Keratinocyte (primary cell): ENCODE results near the gene FSTL5. TPM values are rescaled to one million over a fixed set of nuclear protein-coding genes. Genes with fewer than 3 reads are reported as not detected.
"Not testable (repeated sequence)": the region's sequence is repeated elsewhere in the genome, so short reads cannot be mapped to it uniquely, and the experiment has no call there.

Experiments used
- DNase-seq: peaks from one replicate; pipeline ENCODE4 v3.0.0-alpha.2; 2011; ENCODE audit warnings: low read depth, missing footprints, low spot score
- FAIRE-seq: peaks from 2 replicates; lab custom pipeline; 2011; peaks lifted over from hg19 to GRCh38; lab: Jason Lieb, UNC
- H2AFZ ChIP-seq: 2 replicates; pipeline ENCODE4 v1.6.0; 2012; ENCODE audit warnings: low read length, control low read depth, inconsistent platforms; ENCODE audit not compliant: control insufficient read depth
- H3K27ac ChIP-seq: 2 replicates; pipeline ENCODE4 v1.5.1; 2011; ENCODE audit warnings: low read length; ENCODE audit not compliant: control insufficient read depth, insufficient read depth
- H3K27me3 ChIP-seq: 3 replicates; pipeline ENCODE4 v1.6.0; 2011; ENCODE audit warnings: low read length; ENCODE audit not compliant: control insufficient read depth, insufficient read depth; ENCODE audit errors: extremely low read depth
- H3K36me3 ChIP-seq, 2 experiments: 2 replicates in 1 of 2; 3 replicates in 1 of 2; pipeline ENCODE4 v1.5.1; 2011; ENCODE audit warnings: low read length in 2 of 2, mild to moderate bottlenecking in 1 of 2; ENCODE audit not compliant: control insufficient read depth in 2 of 2, insufficient read depth in 2 of 2; ENCODE audit errors: extremely low read depth in 1 of 2
- H3K4me1 ChIP-seq: 3 replicates; pipeline ENCODE4 v1.5.1; 2011; ENCODE audit warnings: low read length; ENCODE audit not compliant: control insufficient read depth, insufficient read depth; ENCODE audit errors: extremely low read depth
- H3K4me2 ChIP-seq: 3 replicates; pipeline ENCODE4 v1.6.0; 2011; ENCODE audit warnings: low read depth, low read length; ENCODE audit not compliant: control insufficient read depth, insufficient read depth; ENCODE audit errors: extremely low read depth
- H3K4me3 ChIP-seq, 3 experiments: fragments of 200-600 bp in 1 of 3; sonication (generic) in 1 of 3; 2 replicates in 2 of 3; 3 replicates in 1 of 3; pipeline ENCODE4 v1.5.1; 2011 to 2016; ENCODE audit warnings: low read length in 3 of 3, mild to moderate bottlenecking in 3 of 3, control low read depth in 2 of 3, inconsistent platforms in 1 of 3, low read depth in 1 of 3, mixed read lengths in 1 of 3, mixed run types in 1 of 3, moderate library complexity in 1 of 3; ENCODE audit not compliant: control insufficient read depth in 2 of 3, insufficient read depth in 2 of 3; ENCODE audit errors: extremely low read depth in 1 of 3
- H3K79me2 ChIP-seq: 2 replicates; pipeline ENCODE4 v1.6.0; 2012; ENCODE audit warnings: low read length; ENCODE audit not compliant: control insufficient read depth, insufficient read depth
- H3K9ac ChIP-seq: 3 replicates; pipeline ENCODE4 v1.6.0; 2011; ENCODE audit warnings: low read length; ENCODE audit not compliant: control insufficient read depth, insufficient read depth; ENCODE audit errors: extremely low read depth
- H3K9me1 ChIP-seq: 3 replicates; pipeline ENCODE4 v1.6.0; 2011; ENCODE audit warnings: low read length; ENCODE audit not compliant: control insufficient read depth, insufficient read depth; ENCODE audit errors: extremely low read depth
- H3K9me3 ChIP-seq: 2 replicates; pipeline ENCODE4 v1.5.1; 2012; ENCODE audit warnings: low read depth, low read length; ENCODE audit not compliant: control insufficient read depth
- H4K20me1 ChIP-seq: 3 replicates; pipeline ENCODE4 v1.6.0; 2011; ENCODE audit warnings: low read length; ENCODE audit not compliant: control insufficient read depth, insufficient read depth; ENCODE audit errors: extremely low read depth
- CTCF ChIP-seq, 3 experiments: IDR thresholded peaks in 1 of 3; conservative IDR thresholded peaks in 1 of 3; optimal IDR thresholded peaks in 1 of 3; 2 replicates in 2 of 3; 3 replicates in 1 of 3; pipeline versions ENCODE3 to v1.5.1; 2011; ENCODE audit warnings: low read length in 3 of 3, mild to moderate bottlenecking in 3 of 3, moderate library complexity in 2 of 3, control low read depth in 1 of 3, inconsistent platforms in 1 of 3; ENCODE audit not compliant: insufficient read depth in 2 of 3; ENCODE audit errors: extremely low read depth in 1 of 3
- EZH2 ChIP-seq: IDR thresholded peaks from one replicate; pipeline ENCODE4 v1.6.1; 2012; ENCODE audit warnings: inconsistent platforms, mild to moderate bottlenecking, low read length, moderate library complexity
- dilution Hi-C: fragments of 300-500 bp; cut with MboI; formaldehyde crosslinking; loops from one replicate; pipeline ENCODE4 v1.7.0; 2020; ENCODE audit warnings: low sequenced_read_pairs; ENCODE audit not compliant: extremely low pct_ligation_motif_present
- polyA minus RNA-seq, 3 experiments: library from RNA; depleted of rRNA, polyadenylated mRNA; stranded (reverse); fragments of >200 nt; gene quantifications; 1 replicate in 1 of 3; 2 replicates in 1 of 3; 3 replicates in 1 of 3; pipeline ENCODE4 v1.2.3, GENCODE V29; 2011
- polyA plus RNA-seq, 5 experiments: library from polyadenylated mRNA; depleted of rRNA in 3 of 5; stranded (reverse) in 3 of 5; stranded (forward) in 1 of 5; unstranded in 1 of 5; fragments of >200 nt; gene quantifications; 1 replicate in 1 of 5; 2 replicates in 3 of 5; 3 replicates in 1 of 5; pipeline versions ENCODE4 v1.2.1 to v1.2.3, GENCODE V29; 2011 to 2012; ENCODE audit warnings: missing spikeins in 2 of 5, low read depth in 1 of 5, low replicate concordance in 1 of 5

FSTL5 gene
- polyA plus RNA-seq = not detected in 3 replicates
- not detected for polyA plus RNA-seq (2011; ENCODE audit: low read depth)
- not detected in 2 replicates for polyA plus RNA-seq (2011; cell fraction: cytosol; rRNA removed)
- polyA plus RNA-seq (2011; cell fraction: nucleus; rRNA removed) = not detected in 2 replicates
- not detected in 2 replicates for polyA plus RNA-seq (2012; ENCODE audit: low replicate concordance)
- polyA minus RNA-seq = not detected in 3 replicates
- polyA minus RNA-seq (2011; cell fraction: cytosol; rRNA and poly(A)+ RNA removed) = not detected
- polyA minus RNA-seq (2011; cell fraction: nucleus; rRNA and poly(A)+ RNA removed) = not detected in 2 replicates

GRCh38 chr4:162163892-162164759 is at the start of gene FSTL5:
TSS of gene FSTL5 (minus strand) at chr4:162164000. CDS start at chr4:162111396, 52,604 bp downstream.
- Histone ChIP-seq H4K20me1 (no peaks in the 10 kb centered on the region), H3K27ac (no peak within 1 kb of the TSS), H3K9me3 (no peaks in the 10 kb centered on the region), H3K79me2 (no peaks in the 10 kb centered on the region), H3K9ac (no peak within 1 kb of the TSS), H3K36me3 (no peaks in the 10 kb centered on the region), H3K27me3 (peaks cover 3% of the 10 kb centered on the region), H3K4me3 (peak within 1 kb of the TSS; percentile 2 to 30 (median 7)), H3K9me1 (no peaks in the 10 kb centered on the region), H3K4me2 (peak within 1 kb of the TSS; percentile 37), H3K4me1 (no peaks in the 10 kb centered on the region), H2AFZ (no peak within 1 kb of the TSS)
- FAIRE-seq (no peak), DNase-seq (no peak)
- dilution Hi-C loops = no loop called here
- TF ChIP-seq EZH2 (no peak), CTCF (optimal IDR thresholded peaks at IDR 0.05 in 1 of 3, IDR thresholded peaks at IDR 0.05 in 1 of 3, conservative IDR thresholded peaks at IDR 0.05 in 1 of 3; ENCODE audit: extremely low read depth in 1 of 3, insufficient read depth in 2 of 3, low read length in 3 of 3) (no peak)

GRCh38 chr4:162209706-162210105 is 45.9 kb upstream of the FSTL5 start:
- DNase-seq (no peak), FAIRE-seq (no peak)
- H3K4me1 ChIP-seq = no peaks in the 10 kb centered on the region
- H4K20me1 ChIP-seq = no peaks in the 10 kb centered on the region
- no peak overlapping the region for H3K4me3 ChIP-seq
- H3K27me3 ChIP-seq = no peaks in the 10 kb centered on the region
- dilution Hi-C loops = no loop called here
- no peaks in the 10 kb centered on the region for H3K9me3 ChIP-seq
- no peaks in the 10 kb centered on the region for H3K79me2 ChIP-seq
- H3K9ac ChIP-seq = no peak overlapping the region
- no peak for TF ChIP-seq EZH2
- no peaks in the 10 kb centered on the region for H3K9me1 ChIP-seq
- no peaks in the 10 kb centered on the region for H3K36me3 ChIP-seq
- no peak overlapping the region for H2AFZ ChIP-seq
- H3K27ac ChIP-seq = no peak overlapping the region
- no peak overlapping the region for H3K4me2 ChIP-seq

- H3K27me3 ChIP-seq, DNase-seq, H3K36me3 ChIP-seq, H3K4me3 ChIP-seq, H3K4me1 ChIP-seq, H3K27ac ChIP-seq, H3K79me2 ChIP-seq, dilution Hi-C loops, H3K4me2 ChIP-seq, H3K9me1 ChIP-seq, H3K9ac ChIP-seq, H3K9me3 ChIP-seq, H2AFZ ChIP-seq, H4K20me1 ChIP-seq, FAIRE-seq: not testable (repeated sequence)
These were observed 39.7 kb upstream of the FSTL5 start for GRCh38 chr4:162203478-162203877.
